SK-N-SH (cell line): ENCODE data around the gene GPR146. TPM values are rescaled to one million over a fixed set of nuclear protein-coding genes. Genes with fewer than 3 reads are reported as not detected.
A peak's percentile ranks its signal among the peaks of the same experiment; 100 is the strongest.

ENCODE experiments used
- EP300 ChIP-seq, 2 experiments: IDR thresholded peaks; 2 replicates each; pipeline versions ENCODE4 v1.4.0 to v1.6.1; 2012; ENCODE audit warnings: borderline replicate concordance in 1 of 2, low read depth in 1 of 2, low read length in 1 of 2
- FOSL2 ChIP-seq: IDR thresholded peaks from 2 replicates; pipeline ENCODE4 v1.4.0; 2012; ENCODE audit warnings: low read depth, mild to moderate bottlenecking, moderate library complexity, borderline replicate concordance
- FOXM1 ChIP-seq: IDR thresholded peaks from 2 replicates; pipeline ENCODE4 v1.4.0; 2012; ENCODE audit warnings: low read depth, mild to moderate bottlenecking
- GABPA ChIP-seq: IDR thresholded peaks from 2 replicates; pipeline ENCODE4 v1.4.0; 2012; ENCODE audit warnings: low read depth, mild to moderate bottlenecking
- JUND ChIP-seq: IDR thresholded peaks from 2 replicates; pipeline ENCODE4 v1.4.0; 2012
- MAX ChIP-seq: IDR thresholded peaks from 2 replicates; pipeline ENCODE4 v1.4.0; 2012; ENCODE audit warnings: low read depth
- MXI1 ChIP-seq: IDR thresholded peaks from 2 replicates; pipeline ENCODE4 v1.6.1; 2012; ENCODE audit warnings: mild to moderate bottlenecking, low read depth, low read length, improper control_type of control experiment
- NFIC ChIP-seq: IDR thresholded peaks from 2 replicates; pipeline ENCODE4 v1.4.0; 2012; ENCODE audit warnings: borderline replicate concordance
- POLR2AphosphoS5 ChIP-seq: IDR thresholded peaks from 2 replicates; pipeline ENCODE4 v1.6.1; 2012; ENCODE audit warnings: low read depth, low read length
- RCOR1 ChIP-seq: fragments of 150-350 bp; IDR thresholded peaks from 2 replicates; pipeline ENCODE4 v1.6.1; 2017; ENCODE audit warnings: antibody characterized with exemption, low read length
- REST ChIP-seq: IDR thresholded peaks from 2 replicates; pipeline ENCODE4 v1.6.1; 2012; ENCODE audit warnings: mild to moderate bottlenecking, low read depth, low read length, moderate library complexity
- RFX5 ChIP-seq: IDR thresholded peaks from 2 replicates; pipeline ENCODE4 v1.6.1; 2012; ENCODE audit warnings: mild to moderate bottlenecking, improper control_type of control experiment, low read length
- SMC3 ChIP-seq: IDR thresholded peaks from 2 replicates; pipeline ENCODE4 v1.6.1; 2012; ENCODE audit warnings: low read depth, low read length, improper control_type of control experiment
- TCF12 ChIP-seq: IDR thresholded peaks from 2 replicates; pipeline ENCODE4 v1.4.0; 2012
- USF1 ChIP-seq: IDR thresholded peaks from 2 replicates; pipeline ENCODE4 v1.4.0; 2012; ENCODE audit warnings: low read depth, borderline replicate concordance
- USF2 ChIP-seq: fragments of 150-350 bp; IDR thresholded peaks from 2 replicates; pipeline ENCODE4 v1.6.1; 2017; ENCODE audit warnings: antibody characterized with exemption, low read length, low read depth, borderline replicate concordance
- polyA plus RNA-seq, 3 experiments: library from polyadenylated mRNA; depleted of rRNA; stranded (reverse); fragments of >200 nt; gene quantifications; 2 replicates each; pipeline ENCODE4 v1.2.3, GENCODE V29; 2012

Gene GPR146
- polyA plus RNA-seq, 1 of the 3 experiments (the other 2 are of a cell fraction): 1.4 TPM

- no peak for TF ChIP-seq REST
- TF ChIP-seq USF2: no peak
- no peak for TF ChIP-seq FOXM1
- peak; percentile 22; the same call in 1 of the 2 replicates for TF ChIP-seq SMC3
- peak; percentile 32; the same call in 1 of the 2 replicates for TF ChIP-seq RCOR1
- no peak for TF ChIP-seq NFIC
- TF ChIP-seq TCF12: no peak; the same call in 1 of the 2 replicates
- TF ChIP-seq EP300 (IDR thresholded peaks at IDR 0.05; ENCODE audit: borderline replicate concordance in 1 of 2, low read depth in 1 of 2, low read length in 1 of 2): no peak; a peak in 1 of 4 replicates
- TF ChIP-seq RFX5: no peak
- peak; percentile 83; the same call in 1 of the 2 replicates for TF ChIP-seq USF1
- TF ChIP-seq JUND: peak; percentile 81; the same call in 1 of the 2 replicates
- TF ChIP-seq MXI1: peak; percentile 97
- peak; percentile 75 for TF ChIP-seq POLR2AphosphoS5
- peak; percentile 86; the same call in 1 of the 2 replicates for TF ChIP-seq FOSL2
- TF ChIP-seq MAX: peak; percentile 98
- no peak for TF ChIP-seq GABPA
Measured at GRCh38 chr7:1028775-1029636, 15.3 kb upstream of the GPR146 start (continued).
